ENCODE results near the gene TRIM54.
A peak's percentile ranks its signal among the peaks of the same experiment; 100 is the strongest.

TRIM54 gene, protein sequence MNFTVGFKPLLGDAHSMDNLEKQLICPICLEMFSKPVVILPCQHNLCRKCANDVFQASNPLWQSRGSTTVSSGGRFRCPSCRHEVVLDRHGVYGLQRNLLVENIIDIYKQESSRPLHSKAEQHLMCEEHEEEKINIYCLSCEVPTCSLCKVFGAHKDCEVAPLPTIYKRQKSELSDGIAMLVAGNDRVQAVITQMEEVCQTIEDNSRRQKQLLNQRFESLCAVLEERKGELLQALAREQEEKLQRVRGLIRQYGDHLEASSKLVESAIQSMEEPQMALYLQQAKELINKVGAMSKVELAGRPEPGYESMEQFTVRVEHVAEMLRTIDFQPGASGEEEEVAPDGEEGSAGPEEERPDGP

DNA sequence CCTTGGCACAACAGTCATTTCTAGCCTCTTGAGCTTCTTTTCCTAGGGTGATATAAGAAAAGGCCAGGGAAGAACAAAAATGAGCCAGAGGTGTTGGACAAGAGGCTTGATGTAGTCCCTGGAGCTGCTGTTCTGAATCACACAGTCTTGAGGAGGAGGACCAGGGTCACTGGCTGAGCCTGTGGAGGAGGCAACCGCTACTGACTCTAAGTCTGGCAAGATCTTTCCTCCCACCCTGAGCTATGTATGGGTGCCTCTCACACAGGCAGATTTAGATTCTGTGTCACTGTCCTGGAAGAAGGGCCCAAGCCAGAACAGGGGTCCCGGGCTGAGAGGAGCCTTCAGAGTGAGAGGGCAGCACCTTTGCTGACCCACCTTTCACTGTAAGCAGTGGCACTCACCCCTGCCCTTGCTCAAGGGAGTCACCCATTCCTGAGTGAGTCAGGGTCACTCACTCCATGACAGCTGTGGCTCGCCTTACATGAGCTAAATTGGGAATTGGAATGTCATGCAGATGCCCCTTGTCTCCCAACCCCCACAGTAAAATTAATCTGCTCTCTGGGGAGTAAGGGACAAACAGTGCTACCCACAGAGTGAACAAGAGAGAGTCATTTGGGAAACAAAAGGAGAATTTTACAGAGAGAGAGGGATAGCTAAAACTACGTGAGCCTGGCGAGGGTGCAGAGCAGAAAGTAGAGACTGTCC, at the start of gene TRIM54:
TRIM54 (plus strand) TSS at position 575 of the 705 bp plus-strand sequence. CDS start 303 bp downstream, outside the sequence.
- DNase-seq = no peak

DNA sequence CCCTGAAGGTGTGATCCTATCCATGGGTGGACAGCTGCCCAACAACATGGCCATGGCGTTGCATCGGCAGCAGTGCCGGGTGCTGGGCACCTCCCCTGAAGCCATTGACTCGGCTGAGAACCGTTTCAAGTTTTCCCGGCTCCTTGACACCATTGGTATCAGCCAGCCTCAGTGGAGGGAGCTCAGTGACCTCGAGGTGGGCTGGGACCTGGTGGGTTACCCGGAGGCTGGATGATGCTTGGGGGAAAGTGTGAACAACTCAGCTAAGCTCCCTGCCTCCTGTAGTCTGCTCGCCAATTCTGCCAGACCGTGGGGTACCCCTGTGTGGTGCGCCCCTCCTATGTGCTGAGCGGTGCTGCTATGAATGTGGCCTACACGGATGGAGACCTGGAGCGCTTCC, 48.9 kb upstream of the TRIM54 start:
- no peak for DNase-seq

DNA sequence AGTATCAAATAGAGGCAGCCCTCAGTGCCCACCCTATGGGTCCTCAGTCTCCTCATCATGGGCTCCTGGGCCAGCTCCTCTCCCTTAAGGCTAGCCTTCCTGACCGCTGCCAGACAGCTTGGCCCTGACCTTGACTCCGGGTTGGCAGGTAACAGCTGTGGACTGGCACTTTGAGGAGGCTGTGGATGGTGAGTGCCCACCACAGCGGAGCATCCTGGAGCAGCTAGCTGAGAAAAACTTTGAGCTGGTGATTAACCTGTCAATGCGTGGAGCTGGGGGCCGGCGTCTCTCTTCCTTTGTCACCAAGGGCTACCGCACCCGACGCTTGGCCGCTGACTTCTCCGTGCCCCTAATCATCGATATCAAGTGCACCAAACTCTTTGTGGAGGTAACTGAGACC, 46.1 kb upstream of the TRIM54 start:
- DNase-seq = no peak

DNA sequence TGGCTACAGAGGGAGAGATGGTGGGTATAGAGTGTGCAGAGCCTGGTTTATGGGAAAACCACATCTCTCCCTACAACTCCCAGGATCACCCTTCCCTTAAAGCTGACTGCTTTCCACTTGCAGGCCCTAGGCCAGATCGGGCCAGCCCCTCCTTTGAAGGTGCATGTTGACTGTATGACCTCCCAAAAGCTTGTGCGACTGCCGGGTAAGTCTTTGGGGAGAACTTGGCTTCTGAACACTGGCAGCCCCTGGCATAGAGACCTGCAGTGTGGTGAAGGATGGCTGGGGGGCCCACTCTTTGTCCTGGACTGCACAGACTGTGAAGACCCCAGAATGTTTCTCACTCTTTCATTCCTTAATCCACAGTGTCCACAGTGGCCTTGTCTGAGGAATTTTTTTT, 45.6 kb upstream of the TRIM54 start:
- DNase-seq = no peak

DNA sequence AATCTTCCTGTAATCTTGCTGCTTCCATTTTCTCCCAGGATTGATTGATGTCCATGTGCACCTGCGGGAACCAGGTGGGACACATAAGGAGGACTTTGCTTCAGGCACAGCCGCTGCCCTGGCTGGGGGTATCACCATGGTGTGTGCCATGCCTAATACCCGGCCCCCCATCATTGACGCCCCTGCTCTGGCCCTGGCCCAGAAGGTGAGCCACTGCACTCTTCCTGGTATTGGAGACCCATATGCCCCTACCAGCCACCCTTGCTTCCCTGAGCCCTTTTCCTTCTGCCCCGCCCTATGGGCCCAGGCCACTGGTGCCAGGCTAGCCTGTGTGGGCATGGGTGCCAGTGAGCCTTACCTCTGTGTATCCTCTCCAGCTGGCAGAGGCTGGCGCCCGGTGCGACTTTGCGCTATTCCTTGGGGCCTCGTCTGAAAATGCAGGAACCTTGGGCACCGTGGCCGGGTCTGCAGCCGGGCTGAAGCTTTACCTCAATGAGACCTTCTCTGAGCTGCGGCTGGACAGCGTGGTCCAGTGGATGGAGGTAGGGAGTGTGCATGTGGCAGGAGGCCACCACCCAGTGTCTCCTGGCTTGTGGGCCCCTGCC, 44.8 kb upstream of the TRIM54 start:
- no peak for DNase-seq

DNA sequence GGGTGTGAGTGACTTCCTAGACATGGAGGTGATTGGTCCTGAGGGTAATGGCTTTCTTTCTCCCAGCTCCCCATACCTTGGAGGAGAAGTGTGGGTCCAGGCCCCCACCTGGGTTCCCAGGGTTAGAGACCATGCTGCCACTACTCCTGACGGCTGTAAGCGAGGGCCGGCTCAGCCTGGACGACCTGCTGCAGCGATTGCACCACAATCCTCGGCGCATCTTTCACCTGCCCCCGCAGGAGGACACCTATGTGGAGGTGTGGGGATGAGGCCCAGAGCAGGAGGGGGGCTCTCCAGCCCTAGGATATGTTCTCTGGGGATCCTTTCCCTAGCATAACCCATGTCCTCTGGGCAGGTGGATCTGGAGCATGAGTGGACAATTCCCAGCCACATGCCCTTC, 43.3 kb upstream of the TRIM54 start:
- DNase-seq = no peak

DNA sequence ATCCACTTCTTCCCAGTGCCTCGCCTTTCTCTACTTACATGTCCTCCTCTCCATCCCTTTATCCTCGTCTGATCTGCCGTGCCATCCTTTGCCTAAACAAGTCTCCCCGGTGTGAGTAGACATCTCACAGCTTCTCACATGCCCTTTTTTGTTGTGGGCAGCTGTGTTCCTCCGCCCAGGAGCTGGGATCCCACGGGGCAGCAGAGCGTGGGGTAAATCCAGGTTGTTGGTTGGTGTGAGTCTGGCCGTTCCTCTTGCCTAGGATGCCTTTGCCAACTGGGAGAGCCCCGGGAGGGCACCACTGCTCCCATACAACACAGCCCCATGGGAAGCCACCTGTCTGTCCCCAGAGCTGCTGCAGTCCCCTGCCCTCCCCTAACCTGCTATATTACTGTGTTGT, 41.8 kb upstream of the TRIM54 start:
- no peak for DNase-seq

DNA sequence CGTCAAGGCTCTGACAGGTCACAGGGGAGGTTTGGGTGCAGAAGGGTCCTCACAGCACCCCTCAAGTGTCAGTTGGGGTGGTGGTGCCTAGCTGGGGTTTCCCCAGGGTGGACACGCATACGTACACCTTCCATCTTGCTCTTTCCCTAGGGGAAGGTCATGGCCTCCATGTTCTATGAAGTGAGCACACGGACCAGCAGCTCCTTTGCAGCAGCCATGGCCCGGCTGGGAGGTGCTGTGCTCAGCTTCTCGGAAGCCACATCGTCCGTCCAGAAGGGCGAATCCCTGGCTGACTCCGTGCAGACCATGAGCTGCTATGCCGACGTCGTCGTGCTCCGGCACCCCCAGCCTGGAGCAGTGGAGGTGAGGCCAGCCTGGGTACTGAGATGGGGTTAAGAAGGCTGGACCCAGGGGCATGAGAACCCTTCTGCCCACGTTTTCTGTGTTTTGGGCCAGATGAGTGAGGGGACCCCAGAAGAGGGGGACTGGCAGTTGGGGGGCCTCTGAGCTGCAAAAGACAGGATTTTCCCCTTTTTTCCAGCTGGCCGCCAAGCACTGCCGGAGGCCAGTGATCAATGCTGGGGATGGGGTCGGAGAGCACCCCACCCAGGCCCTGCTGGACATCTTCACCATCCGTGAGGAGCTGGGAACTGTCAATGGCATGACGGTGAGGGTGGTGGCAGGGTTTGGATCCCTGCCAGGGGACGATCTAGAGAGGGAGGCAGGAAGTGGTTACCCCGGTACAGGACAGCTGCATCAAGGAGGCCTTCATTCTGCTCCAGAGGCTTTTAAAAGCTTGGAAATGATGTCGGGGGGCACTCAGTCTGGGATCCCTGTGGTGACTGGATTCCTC, 40.2 kb upstream of the TRIM54 start:
- no peak for DNase-seq

DNA sequence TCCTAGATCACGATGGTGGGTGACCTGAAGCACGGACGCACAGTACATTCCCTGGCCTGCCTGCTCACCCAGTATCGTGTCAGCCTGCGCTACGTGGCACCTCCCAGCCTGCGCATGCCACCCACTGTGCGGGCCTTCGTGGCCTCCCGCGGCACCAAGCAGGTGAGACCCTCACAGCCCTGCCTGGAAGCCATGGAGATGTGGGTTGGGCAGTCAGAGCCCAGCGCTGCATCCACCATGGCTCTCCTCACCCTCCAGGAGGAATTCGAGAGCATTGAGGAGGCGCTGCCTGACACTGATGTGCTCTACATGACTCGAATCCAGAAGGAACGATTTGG, 39.6 kb upstream of the TRIM54 start:
- no peak for DNase-seq

DNA sequence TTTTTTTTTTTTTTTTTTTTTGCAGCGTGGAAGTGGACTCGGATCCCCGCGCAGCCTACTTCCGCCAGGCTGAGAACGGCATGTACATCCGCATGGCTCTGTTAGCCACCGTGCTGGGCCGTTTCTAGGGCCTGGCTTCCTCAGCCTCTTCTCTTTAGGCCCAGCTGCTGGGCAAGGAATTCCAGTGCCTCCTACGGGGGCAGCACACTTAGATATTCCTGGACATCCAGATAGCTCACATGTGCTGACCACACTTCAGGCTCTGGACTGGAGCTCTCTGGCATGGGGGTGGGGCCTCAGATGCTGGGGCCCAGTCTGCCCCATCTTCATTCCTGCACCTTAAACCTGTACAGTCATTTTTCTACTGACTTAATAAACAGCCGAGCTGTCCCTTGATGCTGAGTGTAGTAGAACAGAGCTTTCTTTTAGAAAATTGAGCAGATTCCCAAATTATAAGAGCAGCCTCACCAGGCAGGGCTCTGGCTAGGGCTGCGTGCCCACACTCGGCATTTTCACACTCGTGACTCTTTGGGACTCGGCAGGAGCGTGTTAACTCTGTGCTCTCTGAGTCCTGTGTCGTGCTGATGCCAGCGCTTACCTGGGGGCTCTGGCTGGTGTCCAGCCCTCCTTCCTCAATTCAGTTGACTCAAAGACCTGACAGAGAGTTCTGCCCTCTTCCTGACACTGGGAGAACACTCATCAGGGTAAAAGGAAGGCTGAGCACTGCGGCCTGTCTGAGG, 38.7 kb upstream of the TRIM54 start:
- no peak for DNase-seq

DNA sequence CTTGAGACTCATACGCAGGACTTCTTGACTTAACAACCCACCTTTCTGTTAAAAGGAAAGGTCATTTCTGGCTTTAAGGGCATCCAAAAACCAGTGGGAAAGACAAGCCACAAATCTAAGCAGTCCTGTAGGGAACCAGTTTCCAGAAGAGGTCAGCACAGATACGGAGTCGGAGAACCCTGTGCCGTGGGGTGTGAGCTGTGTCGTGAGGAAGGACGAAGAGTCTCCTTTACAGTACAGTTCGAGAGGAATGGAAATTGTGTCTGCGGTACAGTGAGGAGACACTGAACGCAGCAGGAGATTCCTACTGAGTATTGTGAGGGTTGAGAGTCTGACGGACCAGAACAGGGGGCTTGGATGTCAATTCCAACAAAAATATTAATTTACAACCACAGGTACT, 37.1 kb upstream of the TRIM54 start:
- DNase-seq = no peak

DNA sequence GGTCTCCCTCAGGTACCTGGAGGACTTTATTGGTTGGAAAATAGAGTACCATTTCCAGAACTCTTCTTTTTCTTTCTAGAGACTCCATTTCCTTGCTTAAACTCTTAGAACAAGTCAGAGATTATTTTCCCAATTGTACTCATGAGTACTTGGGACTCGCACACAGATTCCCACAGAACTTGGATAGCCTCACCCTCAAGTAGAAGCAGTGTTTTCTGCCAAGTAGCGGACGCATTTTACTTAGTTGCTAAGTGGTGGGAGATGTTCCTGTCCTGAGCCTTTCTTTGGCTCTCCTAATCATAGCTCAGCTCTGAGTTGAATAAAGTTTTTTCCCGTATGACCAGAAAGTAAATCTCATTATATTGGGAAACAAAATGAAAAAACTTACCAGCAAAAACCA, 36.6 kb upstream of the TRIM54 start:
- no peak for DNase-seq

DNA sequence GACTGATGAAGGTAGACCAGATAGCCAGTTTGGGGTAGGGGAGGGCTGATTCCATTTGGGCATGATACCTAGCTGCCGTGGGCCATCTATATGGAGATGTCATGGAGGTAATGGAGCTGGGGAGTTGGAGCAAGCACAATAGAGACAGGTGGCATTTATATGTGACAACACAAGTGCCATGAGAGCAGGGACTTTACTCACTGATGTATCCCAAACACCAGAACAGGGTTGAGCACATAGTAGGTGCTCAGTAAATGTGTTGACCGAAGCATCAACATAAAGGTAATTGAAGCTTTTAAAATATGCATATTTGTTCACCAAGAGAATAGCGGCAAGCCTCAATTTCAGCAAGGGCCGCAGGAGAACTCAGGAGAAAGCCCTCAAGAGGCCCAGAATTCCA, 34.3 kb upstream of the TRIM54 start:
- DNase-seq = no peak

DNA sequence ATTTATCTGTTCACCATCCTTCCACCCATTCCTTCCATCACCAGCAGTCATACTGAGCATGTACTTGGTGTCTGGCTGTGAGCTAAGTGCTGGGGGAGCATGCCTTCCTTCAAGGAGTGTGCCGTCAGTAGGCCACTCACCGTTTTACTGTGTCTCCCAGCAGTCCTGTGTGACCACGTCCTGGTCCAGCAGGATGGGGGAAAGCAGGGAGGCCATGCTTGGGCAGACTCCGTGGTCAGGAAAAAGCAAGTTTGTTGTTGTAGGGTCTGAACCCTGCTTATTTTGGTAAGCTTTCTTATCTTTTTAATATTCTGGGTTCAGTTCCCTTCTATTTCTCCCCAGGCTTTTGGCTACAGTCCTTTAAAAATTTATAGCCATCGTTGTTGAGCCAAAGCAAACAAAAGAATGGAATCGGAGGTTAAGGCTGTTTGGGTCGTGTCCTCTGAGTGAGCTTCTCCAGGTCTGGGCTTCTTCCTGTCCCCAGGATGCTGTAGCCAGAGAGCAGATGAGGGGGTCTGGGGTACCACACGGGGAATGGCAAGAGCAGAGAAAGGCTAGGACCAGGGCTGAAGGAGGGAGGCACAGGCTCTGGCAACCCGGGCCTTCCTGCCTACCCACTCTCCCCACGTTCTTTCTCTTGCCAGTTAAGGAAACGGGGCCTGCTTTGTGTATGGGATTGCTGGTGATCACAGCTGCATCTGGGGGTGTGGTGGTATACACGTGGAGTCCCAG, 32.9 kb upstream of the TRIM54 start:
- DNase-seq = no peak

DNA sequence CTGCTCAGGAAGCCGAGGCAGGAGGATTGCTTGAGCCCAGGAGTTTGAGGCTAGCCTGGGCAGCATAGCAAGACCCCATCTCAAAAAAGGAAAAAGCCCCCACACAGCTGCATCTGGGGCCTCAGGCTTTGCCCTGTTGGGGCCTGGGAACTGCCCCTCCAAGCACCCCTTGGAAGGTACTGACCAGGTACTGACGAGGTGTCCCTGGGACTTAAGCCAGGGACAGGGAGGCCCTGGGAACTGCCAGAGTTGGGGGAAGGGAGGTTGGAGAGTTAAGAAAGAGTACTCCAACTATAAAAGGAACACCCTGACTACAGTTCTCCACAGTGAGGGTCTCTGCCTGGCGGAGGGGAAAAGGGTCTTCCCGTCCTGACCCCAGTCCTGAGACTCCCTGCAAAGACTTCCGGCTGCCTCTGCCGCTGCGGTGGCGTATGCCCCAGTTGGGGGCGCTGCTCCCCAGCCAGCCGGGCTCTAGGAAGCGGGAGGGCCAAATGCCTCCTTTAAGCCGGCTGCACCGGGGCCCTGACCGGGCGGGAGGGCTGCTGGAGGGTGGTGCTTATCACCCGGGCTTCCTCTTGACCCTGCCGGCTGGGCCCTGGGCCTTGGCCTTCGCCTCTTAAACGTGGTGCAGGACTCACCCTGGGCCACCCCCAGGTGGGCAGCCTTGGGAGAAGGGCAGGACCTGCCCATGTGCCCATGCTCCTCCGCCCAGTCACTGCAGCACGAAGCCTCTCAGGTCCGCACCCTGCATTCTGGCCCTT, 32.2 kb upstream of the TRIM54 start:
- DNase-seq = peak in 1 of 2 donors; percentile 37

DNA sequence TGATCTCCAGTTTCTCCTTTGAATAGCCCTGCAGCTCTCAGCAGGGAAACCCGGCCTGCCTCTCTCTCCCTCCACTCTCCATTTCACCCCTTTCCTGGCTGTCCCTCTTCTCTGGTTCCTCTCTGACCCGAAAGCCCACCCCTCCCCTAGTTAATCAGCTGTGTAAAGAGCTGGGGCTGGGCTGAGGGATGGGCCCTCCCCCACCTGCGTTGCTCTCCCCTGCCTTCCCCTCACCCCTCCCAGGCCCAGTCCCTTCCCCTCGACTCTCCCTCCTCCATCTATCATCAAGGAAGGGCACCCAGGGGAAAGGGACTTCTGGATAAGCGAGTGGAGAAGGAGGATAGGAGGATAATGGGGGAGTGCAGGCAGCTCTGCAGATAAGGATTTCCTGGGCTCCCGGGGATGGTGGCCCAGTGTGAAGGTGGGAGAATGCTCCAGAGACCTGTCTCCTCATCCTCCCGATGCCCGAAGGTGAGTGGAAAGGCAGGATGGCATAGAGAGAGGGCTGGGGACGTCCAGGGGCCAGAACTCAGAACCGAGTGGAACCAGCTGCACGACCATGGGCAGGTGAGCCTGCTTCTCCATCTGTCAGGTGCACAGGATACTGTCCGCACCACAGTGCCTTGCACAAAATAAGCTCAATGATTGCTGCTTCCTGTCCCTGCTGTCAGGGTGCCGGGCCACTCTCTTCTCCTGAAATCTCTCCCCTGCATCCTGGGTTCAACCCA, 31.4 kb upstream of the TRIM54 start:
- no peak for DNase-seq

DNA sequence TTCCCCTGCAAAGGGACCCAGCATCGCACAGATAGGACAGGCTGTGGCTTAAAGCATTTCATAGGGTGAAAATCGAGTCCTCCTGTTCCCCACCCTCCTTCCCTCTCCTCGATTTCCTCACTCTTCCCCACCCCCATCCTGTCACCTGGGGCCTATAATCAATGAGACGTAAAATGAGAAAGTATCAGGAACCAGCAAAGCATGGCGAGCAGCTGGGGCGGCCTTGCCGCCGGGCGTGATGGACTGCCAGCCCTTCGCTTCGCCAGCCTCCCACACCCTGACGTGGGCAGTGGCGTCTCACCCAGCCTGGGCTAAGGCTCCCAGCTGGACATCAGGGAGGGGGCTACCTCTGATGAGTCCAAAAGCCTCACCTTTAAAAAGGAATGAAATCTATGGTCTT, 30.5 kb upstream of the TRIM54 start:
- DNase-seq = no peak

DNA sequence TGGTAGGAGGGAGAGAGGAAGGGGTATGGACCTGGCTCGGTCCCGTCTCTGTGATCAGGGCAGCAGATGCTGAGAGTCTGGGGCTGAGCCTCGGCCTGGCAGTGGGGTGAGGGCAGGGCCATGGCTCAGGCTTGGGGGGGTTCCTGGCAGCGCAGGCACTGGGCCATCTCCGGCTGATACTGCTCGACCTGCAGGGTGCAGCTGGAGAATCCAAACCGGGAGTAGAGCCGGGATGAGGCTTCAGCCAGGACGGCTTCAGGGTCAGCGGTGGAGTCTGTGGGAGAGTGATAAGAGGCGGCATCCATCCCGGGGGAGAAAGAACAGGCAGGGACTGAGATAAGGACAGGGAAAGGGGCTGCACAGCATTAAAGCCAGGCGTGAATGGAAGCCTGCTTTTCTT, 27.0 kb upstream of the TRIM54 start:
- no peak for DNase-seq

DNA sequence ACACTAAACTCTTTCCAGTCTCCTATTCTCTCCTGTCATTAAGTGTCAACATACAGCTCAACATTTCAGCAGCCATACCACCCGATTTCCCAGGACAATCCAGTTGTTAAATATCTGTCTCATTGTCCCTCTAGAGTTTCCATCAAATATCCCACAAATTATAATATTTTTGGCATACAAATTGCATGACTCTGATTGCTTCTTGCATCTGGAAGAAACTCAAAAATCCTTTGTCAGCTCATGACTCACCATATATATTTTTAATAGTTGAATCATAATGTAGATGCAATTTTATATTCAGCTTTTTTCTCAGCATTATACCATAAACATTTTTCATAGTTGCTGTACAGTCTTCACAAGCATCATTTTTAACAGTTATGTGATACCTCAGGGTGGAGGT, 26.6 kb upstream of the TRIM54 start:
- no peak for DNase-seq

DNA sequence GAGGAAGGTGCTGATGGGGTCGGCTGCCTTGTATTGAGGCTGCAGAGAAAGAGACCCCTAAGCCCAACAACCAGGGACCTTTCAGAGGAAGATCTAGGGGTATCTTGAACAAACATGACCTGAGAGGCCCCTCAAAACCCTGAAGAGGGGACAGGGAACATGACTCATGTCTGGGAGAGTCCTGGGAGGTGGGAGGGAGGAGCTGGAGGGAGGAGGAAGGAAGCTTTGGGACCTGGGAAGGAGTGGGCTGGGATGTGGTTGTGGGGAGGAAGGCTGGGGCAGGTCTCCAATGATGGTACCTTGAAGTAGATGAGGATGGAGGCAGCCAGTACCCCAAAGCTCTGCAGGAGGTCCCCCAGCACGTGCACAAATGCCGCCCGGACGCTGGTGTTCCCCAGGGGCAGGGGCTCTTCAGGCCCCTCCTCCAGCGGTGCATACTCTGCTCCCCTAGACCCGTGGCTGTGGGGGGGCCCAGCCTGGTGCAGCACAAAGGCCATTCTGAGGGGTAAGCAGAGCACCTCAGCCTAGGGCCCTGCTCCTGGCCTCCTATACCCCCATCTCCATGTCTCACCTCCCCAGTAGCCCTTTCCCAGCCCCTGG, 25.3 kb upstream of the TRIM54 start:
- DNase-seq = no peak
